Aorta (tissue), 5 donors: ENCODE measurements around the gene RNF213. TPM values are rescaled to one million over a fixed set of nuclear protein-coding genes. Genes with fewer than 3 reads are reported as not detected.

ENCODE experiments used
- ATAC-seq: fragments of 200-7000 bp; cut with Tn5 transposase; one replicate; pipeline ENCODE4 v1.9.1; 2022; ENCODE audit warnings: moderate library complexity; ENCODE audit not compliant: low FRiP score
- DNase-seq, 2 donors: peaks; one replicate each; pipeline ENCODE4 v3.0.0-alpha.2; 2020
- H3K27ac ChIP-seq, 2 donors: one replicate each; pipeline ENCODE4 v1.5.1; 2013; ENCODE audit warnings: low read length in 2 of 2, mild to moderate bottlenecking in 2 of 2, moderate library complexity in 2 of 2, control low read depth in 1 of 2, inconsistent platforms in 1 of 2, low read depth in 1 of 2
- H3K27me3 ChIP-seq, 2 donors: one replicate each; pipeline ENCODE4 v1.6.1; 2013; ENCODE audit warnings: control low read depth in 1 of 2, low read length in 1 of 2, mild to moderate bottlenecking in 1 of 2, moderate library complexity in 1 of 2; ENCODE audit not compliant: insufficient read depth in 2 of 2, control insufficient read depth in 1 of 2
- H3K36me3 ChIP-seq, 2 donors: one replicate each; pipeline ENCODE4 v1.6.1; 2013; ENCODE audit warnings: control low read depth in 1 of 2, low read length in 1 of 2, mild to moderate bottlenecking in 1 of 2; ENCODE audit not compliant: insufficient read depth in 2 of 2, control insufficient read depth in 1 of 2
- H3K4me1 ChIP-seq, 2 donors: one replicate each; pipeline ENCODE4 v1.6.1; 2013; ENCODE audit warnings: low read length in 2 of 2, control low read depth in 1 of 2, mild to moderate bottlenecking in 1 of 2, moderate library complexity in 1 of 2; ENCODE audit not compliant: insufficient read depth in 2 of 2, control insufficient read depth in 1 of 2
- H3K4me3 ChIP-seq, 2 donors: one replicate each; pipeline ENCODE4 v1.5.1; 2013; ENCODE audit warnings: low read length in 2 of 2, control low read depth in 1 of 2, mild to moderate bottlenecking in 1 of 2
- H3K9me3 ChIP-seq: one replicate; pipeline ENCODE4 v1.6.1; 2013; ENCODE audit warnings: mild to moderate bottlenecking, low read length; ENCODE audit not compliant: control insufficient read depth
- WGBS, 2 donors: extraction: QIAGEN DNeasy Blood & Tissue Kit; methylation state at CpG; one replicate each; pipeline ENCODE4 v1.1.7; 2013; 5-methylcytosine and 5-hydroxymethylcytosine counted together
- intact Hi-C, 2 donors: fragments of 100-400 bp; cut with DNase I; formaldehyde crosslinking; loops; one replicate each; pipeline versions ENCODE4 v1.14.2 to v1.15.0; 2022
- polyA plus RNA-seq, 2 donors: library from polyadenylated mRNA; stranded (reverse); fragments of 200-250 nt; gene quantifications; one replicate each; pipeline ENCODE4 v1.2.3, GENCODE V29; 2013
- total RNA-seq, 2 donors: library from RNA; stranded (reverse); fragmentation: NEBNext Ultra II Directional; extraction: Animal tissue kit (Norgen Biotek cat#: 25700); gene quantifications; one replicate each; pipeline ENCODE4 v1.2.1, GENCODE V29; 2021
- donor health status: healthy with polysubstance abuse.
- donor health status: Bipolar disorder and iron deficiency.
- donor health status: DM: no; HTN: no; CAD: no.
- donor health status: DM: no; HTN: no; CAD: no.
- donor health status: DM: yes; HTN: yes; CAD: no.

The RNF213 gene
- total and polyA plus RNA-seq, 4 donors: 18.7 to 231 (median 105) TPM

GRCh38 chr17:80217703-80218362 is 42.8 kb upstream of the RNF213 start:
- no peak for DNase-seq
- WGBS, 2 donors: 96% methylated on average over 13 of the region's 13 CpGs
- Histone ChIP-seq H3K4me3 (no peak overlapping the region), H3K4me1 (no peaks in the 10 kb centered on the region), H3K27me3 (no peaks in the 10 kb centered on the region), H3K36me3 (no peaks in the 10 kb centered on the region), H3K9me3 (no peaks in the 10 kb centered on the region), H3K27ac (no peak overlapping the region)
- no peak for ATAC-seq
- intact Hi-C loops: no loop called here

- intact Hi-C loops: no loop called here
- no peaks in the 10 kb centered on the region for H3K36me3 ChIP-seq
These were observed 42.3 kb upstream of the RNF213 start for GRCh38 chr17:80218391-80218790.

GRCh38 chr17:80219013-80219762 is 41.5 kb upstream of the RNF213 start:
- peak; percentile 29 for ATAC-seq
- H3K27me3 ChIP-seq: no peaks in the 10 kb centered on the region
- WGBS, 2 donors: 39 to 42% methylated on average over 15 of the region's 15 CpGs
- H3K4me3 ChIP-seq: peak overlapping the region; percentile 65 to 97
- DNase-seq: peak; percentile 91 to 92
- peak overlapping the region in 1 of 2 donors; percentile 19 for H3K27ac ChIP-seq
- H3K36me3 ChIP-seq: no peaks in the 10 kb centered on the region
- H3K9me3 ChIP-seq: no peaks in the 10 kb centered on the region
- no peaks in the 10 kb centered on the region for H3K4me1 ChIP-seq
- intact Hi-C loops: no loop called here

More at GRCh38 chr17:80218391-80218790, 42.3 kb upstream of the RNF213 start:
- no peak overlapping the region for H3K27ac ChIP-seq
- no peaks in the 10 kb centered on the region for H3K4me1 ChIP-seq
- WGBS, 2 donors: 82 to 96% methylated on average over 7 of the region's 7 CpGs
- no peaks in the 10 kb centered on the region for H3K9me3 ChIP-seq
- ATAC-seq (no peak), DNase-seq (no peak)
- no peaks in the 10 kb centered on the region for H3K27me3 ChIP-seq
- H3K4me3 ChIP-seq: no peak overlapping the region

GRCh38 chr17:80219763-80220053 is 40.9 kb upstream of the RNF213 start:
- Histone ChIP-seq H3K4me3 (peak overlapping the region; percentile 65 to 97), H3K27ac (peak overlapping the region in 1 of 2 donors; percentile 19), H3K27me3 (no peaks in the 10 kb centered on the region), H3K9me3 (no peaks in the 10 kb centered on the region), H3K4me1 (no peaks in the 10 kb centered on the region), H3K36me3 (no peaks in the 10 kb centered on the region)
- ATAC-seq: no peak
- intact Hi-C loops: no loop called here
- no peak for DNase-seq
- 0 to 2% methylated on average over 5 of the region's 5 CpGs for WGBS, 2 donors

- DNase-seq: peak; percentile 89 to 95
- ATAC-seq: peak; percentile 86
- Histone ChIP-seq H3K9me3 (no peaks in the 10 kb centered on the region), H3K4me1 (no peaks in the 10 kb centered on the region), H3K36me3 (no peaks in the 10 kb centered on the region), H3K4me3 (peak within 1 kb of the TSS; percentile 65 to 97), H3K27me3 (no peaks in the 10 kb centered on the region), H3K27ac (peak within 1 kb of the TSS in 1 of 2 donors; percentile 19)
- intact Hi-C loops: no loop called here
- 0 to 1% methylated on average over 53 to 77 of the region's 77 CpGs for WGBS, 2 donors
These were observed 40.5 kb upstream of the RNF213 start, which contains the start of the genes SGSH and SLC26A11 for GRCh38 chr17:80220054-80220735. TSS of gene SGSH (minus strand) at chr17:80220333. CDS start at chr17:80220313, 20 bp downstream. TSS of gene SLC26A11 (plus strand) at chr17:80220427. CDS start at chr17:80221561, 1,134 bp downstream.

- WGBS, 2 donors: 2 to 3% methylated on average over 32 to 41 of the region's 41 CpGs
- DNase-seq: no peak
- Histone ChIP-seq H3K27ac (no peak overlapping the region), H3K9me3 (no peaks in the 10 kb centered on the region), H3K36me3 (no peaks in the 10 kb centered on the region), H3K4me1 (no peaks in the 10 kb centered on the region), H3K4me3 (peak overlapping the region; percentile 65 to 97), H3K27me3 (no peaks in the 10 kb centered on the region)
- intact Hi-C loops: no loop called here
- peak; percentile 9 for ATAC-seq
These were observed 39.9 kb upstream of the RNF213 start for GRCh38 chr17:80220736-80221215.

- no peak overlapping the region for H3K27ac ChIP-seq
- H3K27me3 ChIP-seq: no peaks in the 10 kb centered on the region
- H3K9me3 ChIP-seq: no peaks in the 10 kb centered on the region
- no peaks in the 10 kb centered on the region for H3K4me1 ChIP-seq
- WGBS, 2 donors: 73 to 83% methylated on average over 29 of the region's 29 CpGs
- H3K4me3 ChIP-seq: peak overlapping the region; percentile 65 to 97
- ATAC-seq (no peak), DNase-seq (no peak)
- intact Hi-C loops: loop anchor here in 1 of 2 donors (2.0 kb wide), 1 partner anchor 31 kb away; no protein-coding TSS in a partner anchor
- no peaks in the 10 kb centered on the region for H3K36me3 ChIP-seq
These were observed 39.1 kb upstream of the RNF213 start for GRCh38 chr17:80221351-80222105.
